Neutrophil (primary cell): ENCODE measurements around the gene TYRO3.

Source experiments
- H3K27ac ChIP-seq: fragments of 200-600 bp; sonication (generic); 2 replicates; pipeline ENCODE4 v1.5.1; 2016; ENCODE audit warnings: mild to moderate bottlenecking, moderate library complexity
- H3K27me3 ChIP-seq: fragments of 200-600 bp; sonication (generic); 2 replicates; pipeline ENCODE4 v1.6.0; 2016; ENCODE audit warnings: mild to moderate bottlenecking
- H3K36me3 ChIP-seq: fragments of 200-600 bp; sonication (generic); 2 replicates; pipeline ENCODE4 v1.5.1; 2017
- H3K4me1 ChIP-seq, 2 experiments: fragments of 200-600 bp in 1 of 2; sonication (generic) in 1 of 2; 1 replicate in 1 of 2; 2 replicates in 1 of 2; pipeline versions ENCODE4 v1.5.1 to v1.6.1; 2013 to 2016; ENCODE audit warnings: low read depth in 1 of 2, low read length in 1 of 2, mild to moderate bottlenecking in 1 of 2, moderate library complexity in 1 of 2; ENCODE audit not compliant: control insufficient read depth in 1 of 2, insufficient read depth in 1 of 2
- H3K4me3 ChIP-seq, 2 experiments: fragments of 200-600 bp in 1 of 2; sonication (generic) in 1 of 2; 1 replicate in 1 of 2; 2 replicates in 1 of 2; pipeline ENCODE4 v1.5.1; 2013 to 2016; ENCODE audit warnings: low read depth in 1 of 2, low read length in 1 of 2, mild to moderate bottlenecking in 1 of 2, moderate library complexity in 1 of 2
- H3K9me3 ChIP-seq: fragments of 200-600 bp; sonication (generic); 2 replicates; pipeline ENCODE4 v1.5.1; 2016
- TF ChIP-seq, protein P1 (sequence below): fragments of 200-600 bp; sonication (generic); IDR thresholded peaks from 2 replicates; pipeline ENCODE4 v1.5.1; 2016; ENCODE audit warnings: antibody characterized with exemption

TYRO3 gene

GRCh38 chr15:41561104-41561776, 2.2 kb downstream of the TYRO3 start:
- Histone ChIP-seq H3K9me3 (no peaks in the 10 kb centered on the region), H3K36me3 (no peaks in the 10 kb centered on the region), H3K27ac (no peak overlapping the region), H3K27me3 (peaks cover 72% of the 10 kb centered on the region), H3K4me1 (peaks cover 9 to 19% of the 10 kb centered on the region in 2 experiments), H3K4me3 (no peak overlapping the region)
- TF ChIP-seq, protein P1, sequence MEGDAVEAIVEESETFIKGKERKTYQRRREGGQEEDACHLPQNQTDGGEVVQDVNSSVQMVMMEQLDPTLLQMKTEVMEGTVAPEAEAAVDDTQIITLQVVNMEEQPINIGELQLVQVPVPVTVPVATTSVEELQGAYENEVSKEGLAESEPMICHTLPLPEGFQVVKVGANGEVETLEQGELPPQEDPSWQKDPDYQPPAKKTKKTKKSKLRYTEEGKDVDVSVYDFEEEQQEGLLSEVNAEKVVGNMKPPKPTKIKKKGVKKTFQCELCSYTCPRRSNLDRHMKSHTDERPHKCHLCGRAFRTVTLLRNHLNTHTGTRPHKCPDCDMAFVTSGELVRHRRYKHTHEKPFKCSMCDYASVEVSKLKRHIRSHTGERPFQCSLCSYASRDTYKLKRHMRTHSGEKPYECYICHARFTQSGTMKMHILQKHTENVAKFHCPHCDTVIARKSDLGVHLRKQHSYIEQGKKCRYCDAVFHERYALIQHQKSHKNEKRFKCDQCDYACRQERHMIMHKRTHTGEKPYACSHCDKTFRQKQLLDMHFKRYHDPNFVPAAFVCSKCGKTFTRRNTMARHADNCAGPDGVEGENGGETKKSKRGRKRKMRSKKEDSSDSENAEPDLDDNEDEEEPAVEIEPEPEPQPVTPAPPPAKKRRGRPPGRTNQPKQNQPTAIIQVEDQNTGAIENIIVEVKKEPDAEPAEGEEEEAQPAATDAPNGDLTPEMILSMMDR = no peak

GRCh38 chr15:41561777-41562145, 2.7 kb downstream of the TYRO3 start:
- Histone ChIP-seq H3K27me3 (peaks cover 72% of the 10 kb centered on the region), H3K9me3 (no peaks in the 10 kb centered on the region), H3K27ac (no peak overlapping the region), H3K4me3 (no peak overlapping the region), H3K4me1 (peaks cover 9 to 19% of the 10 kb centered on the region in 2 experiments), H3K36me3 (no peaks in the 10 kb centered on the region)
- TF ChIP-seq, protein P1 = no peak

DNA sequence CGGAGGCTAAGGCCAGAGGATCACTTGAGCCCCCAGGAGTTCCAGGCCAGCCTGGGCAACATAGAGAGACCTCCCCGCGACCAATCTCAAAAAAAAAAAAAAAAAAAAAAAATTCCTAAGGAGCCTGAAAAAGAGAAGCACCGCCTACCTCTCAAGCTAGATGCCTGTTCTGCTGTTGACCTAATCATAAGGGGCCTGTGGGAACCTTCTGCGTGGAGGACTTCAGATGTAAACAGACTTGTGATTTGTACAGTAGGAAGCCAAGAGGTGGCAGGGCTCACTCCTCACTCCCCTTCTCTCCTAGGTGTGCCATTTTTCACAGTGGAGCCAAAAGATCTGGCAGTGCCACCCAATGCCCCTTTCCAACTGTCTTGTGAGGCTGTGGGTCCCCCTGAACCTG, 3.2 kb downstream of the TYRO3 start:
- Histone ChIP-seq H3K4me3 (no peak overlapping the region), H3K36me3 (no peaks in the 10 kb centered on the region), H3K27ac (no peak overlapping the region), H3K9me3 (no peaks in the 10 kb centered on the region), H3K27me3 (peaks cover 69% of the 10 kb centered on the region), H3K4me1 (peaks cover 9 to 19% of the 10 kb centered on the region in 2 experiments)
- TF ChIP-seq, protein P1 = no peak

DNA sequence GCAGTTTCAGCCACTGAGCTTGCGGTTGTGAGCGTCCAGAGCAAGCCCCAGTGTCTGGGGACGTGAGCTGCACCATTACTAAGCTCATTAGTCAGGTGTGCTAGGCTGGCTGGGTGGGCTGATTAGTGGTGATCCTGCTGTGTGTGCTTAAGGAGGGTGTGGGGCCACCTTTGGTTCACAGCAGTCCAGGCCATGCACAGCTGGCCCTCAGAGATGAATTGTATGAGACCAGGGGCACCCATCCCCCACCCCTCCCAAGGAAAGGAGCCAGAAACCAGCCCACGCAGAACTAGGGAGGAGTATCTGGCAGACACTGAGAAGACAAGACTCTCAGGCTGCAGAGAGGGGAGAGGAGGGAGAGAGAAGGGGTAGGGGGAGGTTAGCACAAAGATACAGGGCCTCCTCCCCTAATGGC, 3.8 kb downstream of the TYRO3 start:
- TF ChIP-seq, protein P1 = no peak
- Histone ChIP-seq H3K4me1 (peaks cover 9 to 17% of the 10 kb centered on the region in 2 experiments), H3K4me3 (no peak overlapping the region), H3K9me3 (no peaks in the 10 kb centered on the region), H3K27me3 (peaks cover 64% of the 10 kb centered on the region), H3K36me3 (no peaks in the 10 kb centered on the region), H3K27ac (no peak overlapping the region)

GRCh38 chr15:41564286-41564959, 5.4 kb downstream of the TYRO3 start:
- peaks cover 5 to 6% of the 10 kb centered on the region in 2 experiments for H3K4me1 ChIP-seq
- TF ChIP-seq, protein P1 = no peak
- no peaks in the 10 kb centered on the region for H3K9me3 ChIP-seq
- no peak overlapping the region for H3K27ac ChIP-seq
- H3K36me3 ChIP-seq = no peaks in the 10 kb centered on the region
- peaks cover 47% of the 10 kb centered on the region for H3K27me3 ChIP-seq
- H3K4me3 ChIP-seq = no peak overlapping the region
